MG63 (cell line): ENCODE data around the gene BATF3. TPM values are rescaled to one million over a fixed set of nuclear protein-coding genes. Genes with fewer than 3 reads are reported as not detected.
"Not testable (repeated sequence)": the region's sequence is repeated elsewhere in the genome, so short reads cannot be mapped to it uniquely, and the experiment has no call there.

ENCODE experiments used
- DNase-seq: peaks from one replicate; pipeline ENCODE4 v3.0.0-alpha.2; 2020
- H3K27me3 ChIP-seq: fragments of 250-450 bp; sonication (Bioruptor Pico); 2 replicates; pipeline ENCODE4 v1.5.1; 2020; ENCODE audit warnings: mild to moderate bottlenecking, moderate library complexity
- H3K36me3 ChIP-seq: fragments of 250-450 bp; sonication (Bioruptor Pico); 2 replicates; pipeline ENCODE4 v1.5.1; 2020; ENCODE audit warnings: mild to moderate bottlenecking, moderate library complexity
- H3K4me3 ChIP-seq: fragments of 250-450 bp; sonication (Bioruptor Pico); 2 replicates; pipeline ENCODE4 v1.5.1; 2020; ENCODE audit warnings: mild to moderate bottlenecking, moderate library complexity
- H3K9me3 ChIP-seq: fragments of 250-450 bp; sonication (Bioruptor Pico); 2 replicates; pipeline ENCODE4 v1.5.1; 2020; ENCODE audit warnings: mild to moderate bottlenecking, moderate library complexity
- total RNA-seq: library from RNA; depleted of rRNA; stranded (reverse); fragments of >200 nt; shearing (Covaris generic); gene quantifications from 2 replicates; pipeline ENCODE4 v1.2.3, GENCODE V29; 2014; ENCODE audit warnings: low replicate concordance

The BATF3 gene
- total RNA-seq, 1 experiment from 2014 or later: 2.3 TPM

DNA sequence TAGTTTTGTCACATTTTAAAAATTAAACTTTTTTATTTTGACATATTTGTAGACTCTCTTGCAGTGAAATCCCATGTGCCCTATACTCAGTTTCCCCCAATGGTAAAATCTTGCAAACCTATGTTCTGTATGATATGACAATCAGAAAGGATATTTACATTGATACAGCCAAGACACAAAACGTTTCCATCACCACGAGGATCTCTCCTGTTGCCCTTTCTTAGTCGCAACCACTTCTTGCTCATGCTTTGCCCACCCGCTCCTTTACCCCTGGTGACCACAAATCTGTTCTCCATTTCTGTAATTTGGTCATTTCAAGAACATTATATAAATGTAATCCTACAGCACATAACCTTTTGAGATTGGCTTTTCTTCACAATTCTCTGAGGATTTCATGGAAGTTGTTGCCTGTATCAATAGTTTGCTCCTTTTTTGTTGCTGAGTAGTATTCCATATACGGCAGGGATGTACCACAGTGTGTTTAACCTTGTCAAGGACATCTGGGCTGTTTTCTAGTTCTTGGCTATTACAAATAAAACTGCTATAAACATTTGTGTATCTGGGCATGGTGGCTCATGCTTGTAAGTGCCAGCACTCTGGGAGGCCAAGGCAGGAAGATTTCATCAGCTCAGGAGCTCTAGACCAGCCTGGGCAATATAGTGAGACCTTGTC lies 14.0 kb upstream of the BATF3 start:
- Histone ChIP-seq H3K36me3 (no peaks in the 10 kb centered on the region), H3K27me3 (no peaks in the 10 kb centered on the region), H3K4me3 (no peak overlapping the region), H3K9me3 (0 out of 2 replicates have a peak, but pooled peaks cover 4% of the 10 kb centered on the region)
- no peak for DNase-seq

DNA sequence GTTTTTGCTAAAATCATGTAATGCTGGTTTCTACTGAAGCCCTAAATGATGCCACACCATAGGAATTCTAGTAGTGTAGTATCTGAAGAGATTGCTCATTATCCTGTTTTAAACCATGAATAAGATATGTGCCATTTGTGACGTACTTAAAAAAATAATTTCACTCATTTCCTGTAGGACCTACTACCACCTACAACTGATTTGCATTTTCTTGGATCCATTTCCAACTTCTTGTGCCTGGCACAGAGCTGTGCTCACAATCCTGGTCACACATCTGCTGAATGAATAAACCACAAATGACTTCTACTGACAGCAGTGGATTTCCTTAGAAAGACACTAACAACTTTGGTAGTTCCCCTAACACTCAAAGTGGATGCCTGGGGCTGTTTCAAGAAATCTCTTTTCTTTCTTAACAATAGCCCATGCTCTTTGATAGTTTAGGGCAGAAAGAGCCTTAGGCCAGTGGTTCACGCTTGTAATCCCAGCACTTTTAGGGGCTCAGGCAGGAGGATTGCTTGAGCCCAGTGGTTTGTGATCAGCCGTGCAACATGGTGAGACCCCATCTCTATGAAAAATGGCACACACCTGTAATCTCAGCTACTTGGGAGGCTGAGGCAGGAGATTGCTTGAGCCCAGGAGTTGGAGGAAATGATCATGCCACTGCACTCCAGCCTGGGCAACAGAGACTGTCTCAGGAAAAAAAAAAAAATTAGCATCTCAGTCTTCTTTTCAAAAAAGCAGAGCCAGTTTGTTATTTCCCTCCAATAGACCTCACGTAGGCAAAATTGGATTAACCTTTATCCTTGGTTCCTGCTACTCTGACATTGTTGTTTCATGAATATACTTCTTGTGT lies 13.0 kb upstream of the BATF3 start:
- Histone ChIP-seq H3K9me3 (0 out of 2 replicates have a peak, but pooled peaks cover 4% of the 10 kb centered on the region), H3K36me3 (no peaks in the 10 kb centered on the region), H3K4me3 (no peak overlapping the region), H3K27me3 (no peaks in the 10 kb centered on the region)
- peak; percentile 67 for DNase-seq

- H3K9me3 ChIP-seq, H3K36me3 ChIP-seq, DNase-seq, H3K4me3 ChIP-seq, H3K27me3 ChIP-seq: not testable (repeated sequence)
These were observed 12.3 kb upstream of the BATF3 start for GRCh38 chr1:212711974-212712373.

DNA sequence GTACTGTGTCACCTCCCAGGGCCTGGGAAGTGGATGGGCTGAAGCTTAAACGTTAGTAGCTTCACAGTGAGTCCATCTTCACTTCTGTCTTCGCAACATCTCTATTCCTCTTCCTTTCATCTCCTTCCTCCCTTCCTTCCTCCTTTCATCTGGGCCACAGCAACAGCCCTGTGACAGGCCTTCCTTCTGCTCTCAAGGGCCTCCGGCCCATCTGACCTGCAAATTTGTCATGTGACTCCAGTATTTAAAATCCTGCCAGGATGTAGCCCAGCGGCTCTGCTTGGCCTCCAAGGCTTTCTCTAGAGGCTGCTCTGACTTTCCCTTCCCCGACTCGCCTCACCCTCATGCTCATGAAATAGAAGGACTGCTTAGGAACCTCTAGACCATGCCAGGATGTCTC lies 10.9 kb upstream of the BATF3 start:
- Histone ChIP-seq H3K4me3 (no peak overlapping the region), H3K9me3 (0 out of 2 replicates have a peak, but pooled peaks cover 4% of the 10 kb centered on the region), H3K27me3 (no peaks in the 10 kb centered on the region), H3K36me3 (no peaks in the 10 kb centered on the region)
- DNase-seq: no peak

DNA sequence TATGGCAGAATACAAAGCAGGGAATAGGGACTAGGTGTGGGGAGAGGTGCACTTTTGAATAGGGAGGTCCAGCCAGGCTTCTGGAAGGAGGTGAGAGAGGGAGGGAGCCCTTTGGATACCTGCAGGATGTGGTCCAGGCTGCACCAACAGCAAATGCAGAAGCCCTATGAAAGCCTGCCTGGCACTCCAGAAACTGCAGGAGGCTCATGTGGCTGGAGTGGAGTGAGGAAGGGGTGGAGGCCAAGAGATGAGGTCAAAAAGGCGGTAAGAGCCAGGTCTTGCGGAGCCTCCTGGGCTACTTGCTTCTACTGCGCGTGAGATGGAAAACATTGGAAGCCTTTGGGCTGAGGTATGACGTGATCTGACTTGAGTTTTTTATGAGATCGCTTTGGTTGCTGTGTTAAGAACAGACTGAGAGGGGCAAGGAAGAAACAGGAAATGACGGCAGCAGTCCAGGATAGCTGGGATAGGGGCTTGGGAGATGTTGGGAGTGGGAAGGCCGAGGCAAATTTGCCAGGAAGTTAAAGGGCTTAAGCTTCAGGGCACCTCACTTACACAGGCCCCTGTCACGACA lies 4.4 kb upstream of the BATF3 start:
- no peaks in the 10 kb centered on the region for H3K9me3 ChIP-seq
- DNase-seq: no peak
- no peak overlapping the region for H3K4me3 ChIP-seq
- H3K36me3 ChIP-seq: no peaks in the 10 kb centered on the region
- peaks cover 18% of the 10 kb centered on the region for H3K27me3 ChIP-seq

DNA sequence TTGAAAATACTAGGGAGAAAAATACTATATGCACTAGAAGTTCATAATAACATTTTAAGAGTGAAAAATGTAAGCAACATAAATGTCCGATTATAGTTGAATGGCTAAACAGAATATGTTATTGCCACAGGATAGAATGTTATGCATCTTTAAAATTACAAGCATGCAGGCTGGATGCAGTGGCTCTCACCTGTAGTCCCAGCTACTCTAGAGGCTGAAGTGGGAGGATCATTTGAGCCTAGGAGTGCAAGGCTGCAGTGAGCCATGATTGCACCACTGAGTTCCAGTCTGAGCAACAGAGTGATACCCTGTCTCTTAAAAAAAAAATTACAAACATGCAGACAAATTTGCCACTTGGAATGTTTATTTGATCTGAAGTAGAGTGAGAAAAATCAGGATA lies 3.0 kb upstream of the BATF3 start:
- DNase-seq: no peak
- Histone ChIP-seq H3K27me3 (peaks cover 18% of the 10 kb centered on the region), H3K9me3 (no peaks in the 10 kb centered on the region), H3K4me3 (no peak overlapping the region), H3K36me3 (no peaks in the 10 kb centered on the region)

DNA sequence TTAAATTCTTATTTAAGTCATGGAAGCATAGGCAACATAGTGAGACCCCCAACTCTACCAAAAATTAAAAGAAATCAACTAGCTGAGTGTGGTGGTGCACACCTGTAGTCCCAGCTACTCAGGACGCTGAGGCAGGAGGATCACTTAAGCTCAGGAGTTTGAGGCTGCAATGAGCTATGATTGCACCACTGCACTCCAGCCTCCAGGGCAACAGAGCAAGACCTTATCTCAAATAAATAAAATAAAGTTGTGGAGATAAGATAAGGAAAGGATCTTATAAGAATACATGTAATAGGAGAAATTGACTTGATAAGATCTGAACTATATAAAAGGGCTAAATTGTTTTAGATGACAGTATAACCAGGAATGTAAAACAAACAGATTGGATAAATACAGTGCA lies 2.3 kb upstream of the BATF3 start:
- no peak for DNase-seq

DNA sequence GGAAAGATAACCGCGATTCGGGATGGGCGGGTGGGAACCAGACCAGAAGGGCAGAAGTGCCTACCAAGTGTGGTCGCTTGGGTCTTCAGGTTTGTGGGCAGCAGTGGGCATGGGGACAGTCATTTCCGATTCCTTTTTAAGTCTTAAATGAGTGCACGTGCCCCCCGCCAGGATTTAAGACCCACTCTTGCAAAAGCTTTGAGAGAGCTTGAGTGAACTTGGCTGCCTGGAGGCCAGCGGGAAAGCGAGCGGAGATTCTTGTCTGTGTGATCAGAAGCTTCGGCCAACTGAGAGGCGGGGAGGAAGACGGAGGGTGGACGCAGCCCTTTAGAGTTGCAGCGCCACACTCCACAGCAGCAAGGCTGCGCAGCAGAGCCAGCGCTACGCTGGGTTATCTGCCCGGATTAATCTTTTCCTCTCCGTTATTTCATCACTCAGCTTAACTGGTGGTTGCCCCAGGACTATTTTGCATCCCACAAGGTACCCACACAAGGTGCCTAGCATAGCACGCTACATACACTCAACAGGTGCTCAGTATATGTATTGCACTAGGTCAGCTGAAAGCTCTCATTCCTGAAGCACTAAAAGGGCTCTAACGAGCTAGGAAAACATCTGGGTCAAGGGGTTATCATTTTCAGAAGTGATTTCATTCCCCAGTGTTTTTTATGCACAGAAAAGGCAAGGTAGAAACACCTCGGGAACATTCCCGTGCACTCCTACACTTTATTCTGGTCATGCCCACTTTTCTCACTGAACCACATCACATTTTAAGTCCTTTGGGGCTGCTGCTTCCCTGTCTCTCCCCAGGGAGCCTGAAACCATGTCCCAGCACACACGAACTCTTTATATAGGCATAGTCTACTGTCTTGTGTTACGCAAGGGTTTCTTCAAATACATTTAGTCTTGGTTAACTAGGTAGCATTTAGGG lies 1.5 kb upstream of the BATF3 start:
- peak; percentile 63 for DNase-seq
- peak overlapping the region; percentile 54 for H3K4me3 ChIP-seq
- no peaks in the 10 kb centered on the region for H3K9me3 ChIP-seq
- H3K27me3 ChIP-seq: peaks cover 18% of the 10 kb centered on the region
- H3K36me3 ChIP-seq: no peaks in the 10 kb centered on the region

More for the DNA sequence above, 2.3 kb upstream of the BATF3 start:
- Histone ChIP-seq H3K4me3 (no peak overlapping the region), H3K9me3 (no peaks in the 10 kb centered on the region), H3K36me3 (no peaks in the 10 kb centered on the region), H3K27me3 (peaks cover 18% of the 10 kb centered on the region)

DNA sequence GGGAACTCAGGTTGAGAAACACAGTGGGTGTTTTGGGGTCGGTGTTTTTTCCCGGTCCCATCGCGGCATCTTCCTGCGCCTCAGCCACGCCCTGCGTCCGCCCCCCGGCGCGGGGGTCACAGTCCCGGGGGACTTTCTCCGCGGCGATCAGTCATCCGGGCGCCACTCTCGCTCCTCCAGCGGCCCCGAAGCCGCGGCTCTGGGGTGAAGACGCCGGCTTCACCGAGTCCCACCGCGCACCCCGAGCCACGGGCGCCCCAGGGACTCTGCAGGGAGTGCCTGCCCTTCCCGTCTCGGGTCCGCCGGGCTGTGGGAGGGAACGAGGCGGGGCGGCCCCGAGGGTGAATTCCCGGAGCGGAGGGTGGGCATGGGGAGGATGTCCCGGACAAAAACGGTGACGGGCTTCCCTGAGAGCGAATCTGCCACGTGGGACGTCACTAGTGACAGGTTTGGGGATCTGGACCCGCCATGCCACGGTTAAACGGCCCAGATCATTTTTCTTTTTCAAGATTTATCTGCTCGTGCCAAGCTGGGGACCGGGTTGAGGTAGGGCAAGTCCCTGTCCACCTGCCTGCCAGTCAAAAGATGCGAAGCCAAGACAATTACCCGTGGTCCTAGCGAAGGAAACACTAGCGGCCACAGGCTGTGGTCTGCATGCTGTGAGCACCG lies 717 bp upstream of the BATF3 start:
- H3K36me3 ChIP-seq: no peaks in the 10 kb centered on the region
- H3K27me3 ChIP-seq: peaks cover 18% of the 10 kb centered on the region
- DNase-seq: peak; percentile 40
- no peaks in the 10 kb centered on the region for H3K9me3 ChIP-seq
- peak overlapping the region; percentile 54 for H3K4me3 ChIP-seq

- no peaks in the 10 kb centered on the region for H3K9me3 ChIP-seq
- H3K36me3 ChIP-seq: no peaks in the 10 kb centered on the region
- H3K4me3 ChIP-seq: peak overlapping the region; percentile 54
- peaks cover 18% of the 10 kb centered on the region for H3K27me3 ChIP-seq
- peak; percentile 66 for DNase-seq
These were observed 476 bp downstream of the BATF3 start for GRCh38 chr1:212699104-212699624.

- peak overlapping the region; percentile 54 for H3K4me3 ChIP-seq
- H3K27me3 ChIP-seq: peaks cover 18% of the 10 kb centered on the region
These were observed 1.1 kb downstream of the BATF3 start for GRCh38 chr1:212698467-212699103.

GRCh38 chr1:212696721-212697331 lies 2.8 kb downstream of the BATF3 start:
- DNase-seq: no peak
- no peaks in the 10 kb centered on the region for H3K9me3 ChIP-seq
- peaks cover 17% of the 10 kb centered on the region for H3K27me3 ChIP-seq
- no peaks in the 10 kb centered on the region for H3K36me3 ChIP-seq
- no peak overlapping the region for H3K4me3 ChIP-seq

More at GRCh38 chr1:212698467-212699103, 1.1 kb downstream of the BATF3 start:
- H3K36me3 ChIP-seq: no peaks in the 10 kb centered on the region
- H3K9me3 ChIP-seq: no peaks in the 10 kb centered on the region
- DNase-seq: no peak

GRCh38 chr1:212692774-212693644 lies 6.6 kb downstream of the BATF3 start:
- Histone ChIP-seq H3K27me3 (no peaks in the 10 kb centered on the region), H3K36me3 (no peaks in the 10 kb centered on the region), H3K4me3 (no peak overlapping the region), H3K9me3 (no peaks in the 10 kb centered on the region)
- peak; percentile 16 for DNase-seq

DNA sequence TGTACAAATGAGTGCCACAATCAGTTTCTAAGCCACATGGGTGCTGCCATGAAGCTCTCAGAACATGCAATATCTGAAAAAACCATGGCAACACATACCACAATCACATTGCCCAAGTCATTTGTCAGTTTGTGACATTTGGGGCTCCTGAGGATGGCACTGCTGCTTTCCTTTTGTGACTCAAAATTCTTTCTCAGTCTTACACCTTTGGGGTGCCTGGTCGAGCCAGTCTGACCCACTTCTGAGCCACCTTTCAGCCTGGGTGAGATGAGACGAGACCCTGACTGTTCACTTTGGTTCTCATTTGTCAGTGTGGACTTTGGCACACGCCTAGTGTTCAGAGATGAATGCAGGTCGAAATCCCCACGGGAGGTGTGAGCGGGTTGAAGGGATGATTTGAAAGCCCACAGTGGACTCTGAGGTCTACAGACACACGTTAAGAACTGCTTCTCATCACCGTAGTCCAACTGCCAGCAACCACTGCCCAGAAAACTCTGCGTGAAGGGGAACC lies 8.0 kb downstream of the BATF3 start:
- Histone ChIP-seq H3K27me3 (no peaks in the 10 kb centered on the region), H3K9me3 (no peaks in the 10 kb centered on the region), H3K4me3 (no peak overlapping the region), H3K36me3 (no peaks in the 10 kb centered on the region)
- DNase-seq: no peak
